ENCODE measurements around the gene PIGW.

PIGW gene

DNA sequence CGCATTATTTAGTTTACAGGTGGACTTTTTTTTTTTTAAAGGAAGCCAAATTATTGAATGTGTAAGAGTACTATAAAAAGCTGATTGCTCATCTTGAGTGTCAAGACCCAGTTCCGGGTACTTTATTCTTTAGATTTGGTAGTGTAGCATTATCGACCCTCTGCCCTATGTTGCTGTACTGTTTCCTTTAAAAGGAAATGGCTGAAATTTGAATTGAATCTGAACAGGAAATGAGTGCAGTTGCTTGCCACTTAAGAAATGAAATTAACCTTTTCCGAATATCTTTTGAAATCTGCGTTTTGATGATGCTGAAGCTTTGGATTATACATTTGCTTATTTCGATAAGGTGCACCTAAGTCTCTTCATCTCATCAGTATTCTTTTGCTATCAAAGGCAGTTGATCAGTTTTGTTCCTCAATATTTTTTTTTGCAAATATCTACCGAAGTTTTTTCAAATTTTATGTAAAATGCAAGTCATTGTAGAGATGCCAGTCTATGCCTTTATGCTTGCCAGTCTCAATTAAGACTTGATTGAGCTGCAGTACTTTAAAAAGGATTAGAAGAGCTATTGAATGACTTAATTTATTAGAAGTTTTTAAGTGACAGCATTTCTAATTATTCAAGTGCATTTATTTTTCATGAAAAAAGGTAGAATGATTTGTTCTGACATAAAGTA is 11.8 kb downstream of the PIGW start:
- no peak for DNase-seq

- DNase-seq = no peak
Observed at GRCh38 chr17:36547776-36548175, 13.0 kb downstream of the PIGW start.

DNA sequence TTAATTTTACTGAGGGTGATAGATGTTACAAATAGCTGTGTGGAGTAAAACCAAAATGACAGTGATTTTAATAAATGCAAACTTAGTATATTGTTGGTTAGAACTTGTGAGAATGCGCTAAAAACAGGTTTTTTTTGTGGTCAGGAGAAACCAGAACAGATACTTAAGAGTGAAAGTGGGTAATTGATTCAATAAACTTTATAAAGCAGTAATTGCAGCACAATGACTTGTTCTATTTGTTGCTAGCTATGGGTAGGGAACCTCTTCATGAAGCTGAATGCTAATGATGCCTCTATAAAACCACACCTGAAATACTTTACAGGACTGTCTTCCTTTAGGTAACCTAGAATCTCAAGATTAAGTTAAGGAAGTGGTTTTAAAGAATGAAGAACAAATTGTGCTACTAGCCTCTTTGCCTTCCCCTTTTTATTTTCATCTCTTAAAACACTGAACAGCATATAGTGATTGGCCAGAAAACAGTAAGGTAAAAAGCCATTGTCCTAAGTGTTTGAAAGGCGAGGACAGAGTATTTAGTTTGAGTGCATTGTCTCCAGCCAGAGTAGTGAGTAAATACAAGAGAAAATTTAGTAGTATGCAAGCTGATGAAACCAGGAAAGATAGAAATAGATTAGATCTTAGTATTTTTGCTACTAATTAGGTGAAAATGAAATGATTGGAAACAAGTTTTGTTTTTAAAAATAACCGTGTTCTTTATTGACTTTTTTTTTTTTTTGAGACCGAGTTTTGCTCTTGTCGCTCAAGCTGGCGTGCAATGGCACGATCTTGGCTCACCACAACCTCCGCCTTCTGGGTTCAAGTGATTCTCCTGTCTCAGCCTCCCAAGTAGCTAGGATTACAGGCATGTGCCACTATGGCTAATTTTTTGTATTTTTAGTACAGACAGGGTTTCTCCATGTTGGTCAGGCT is 16.0 kb downstream of the PIGW start:
- DNase-seq = peak; percentile 13

- no peak for DNase-seq
Observed at GRCh38 chr17:36553459-36553858, 18.7 kb downstream of the PIGW start.

GRCh38 chr17:36566081-36566480 is 31.3 kb downstream of the PIGW start:
- DNase-seq = no peak

DNA sequence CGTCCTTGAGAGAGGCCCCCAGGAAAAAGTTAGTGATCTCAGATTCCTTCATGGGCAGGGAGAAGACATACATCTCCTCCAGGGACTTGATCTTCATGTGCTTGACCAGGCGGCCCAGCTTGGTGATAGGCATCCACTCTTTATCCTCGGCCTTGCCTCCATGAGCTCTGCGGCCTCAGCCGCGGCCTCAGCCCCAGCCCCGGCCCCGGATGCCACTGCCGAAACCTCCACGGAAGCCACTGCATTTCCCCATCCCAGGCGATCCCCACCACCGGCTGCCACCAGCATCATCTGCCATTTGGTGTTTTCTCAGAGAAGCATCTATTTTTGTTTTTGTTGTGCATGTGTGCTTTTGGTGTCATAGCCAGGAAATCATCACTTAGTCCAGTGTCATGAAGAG is 40.2 kb downstream of the PIGW start:
- DNase-seq = no peak

DNA sequence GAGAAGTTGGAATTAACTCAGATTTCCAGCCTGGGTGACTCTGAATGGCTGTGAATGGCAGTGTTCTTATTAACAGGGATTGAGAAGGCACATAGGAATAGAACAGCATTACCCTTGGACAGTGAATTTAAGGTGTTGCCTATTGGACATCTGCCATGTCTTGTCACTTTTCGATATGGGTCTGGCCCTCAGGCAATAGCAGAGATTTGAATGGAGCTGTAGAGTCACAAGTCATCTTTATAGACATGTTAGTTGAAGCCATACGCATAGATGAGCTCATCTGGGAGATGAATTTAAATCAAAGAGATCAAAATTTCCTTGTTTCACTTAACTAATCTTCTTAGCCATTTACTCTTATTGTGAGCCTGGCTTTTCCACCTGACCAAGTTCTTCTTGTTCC is 42.0 kb downstream of the PIGW start:
- DNase-seq = no peak

GRCh38 chr17:36578671-36579070 is 43.9 kb downstream of the PIGW start:
- DNase-seq = no peak

GRCh38 chr17:36583787-36584186 is 49.0 kb downstream of the PIGW start:
- DNase-seq = no peak

GRCh38 chr17:36586138-36586537 is 51.4 kb downstream of the PIGW start:
- no peak for DNase-seq
